Raji (cell line): ENCODE results near the gene DPY30.

Source experiments
- POLR2A ChIP-seq: IDR thresholded peaks from 2 replicates; pipeline ENCODE4 v1.6.1; 2011; ENCODE audit warnings: low read depth, low read length, control low read depth; ENCODE audit not compliant: insufficient read depth

DPY30 gene

GRCh38 chr2:31986906-31987305 lies 52.7 kb downstream of the DPY30 start:
- no peak for TF ChIP-seq POLR2A

- no peak for TF ChIP-seq POLR2A
These were observed 55.7 kb downstream of the DPY30 start for GRCh38 chr2:31983762-31984467.

GRCh38 chr2:31980674-31981356 lies 58.8 kb downstream of the DPY30 start:
- no peak for TF ChIP-seq POLR2A

DNA sequence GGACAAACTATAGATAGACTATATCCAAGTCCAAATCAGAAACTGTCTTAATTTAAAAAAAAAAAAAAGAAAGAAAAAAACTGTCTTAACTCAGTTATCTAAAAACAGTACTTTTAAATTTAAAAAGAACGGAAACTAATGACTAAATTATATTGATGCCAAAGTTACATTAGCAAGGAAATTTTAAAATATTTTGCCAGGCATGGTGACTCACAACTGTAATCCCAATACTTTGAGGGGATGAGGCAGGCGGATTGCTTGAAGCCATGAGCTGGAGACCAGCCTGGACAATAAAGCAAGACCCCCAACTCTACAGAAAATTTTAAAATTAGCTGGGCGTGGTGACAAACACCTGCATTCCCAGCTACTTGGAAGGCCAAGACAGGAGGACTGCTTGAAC lies 59.6 kb downstream of the DPY30 start:
- TF ChIP-seq POLR2A, result no peak

DNA sequence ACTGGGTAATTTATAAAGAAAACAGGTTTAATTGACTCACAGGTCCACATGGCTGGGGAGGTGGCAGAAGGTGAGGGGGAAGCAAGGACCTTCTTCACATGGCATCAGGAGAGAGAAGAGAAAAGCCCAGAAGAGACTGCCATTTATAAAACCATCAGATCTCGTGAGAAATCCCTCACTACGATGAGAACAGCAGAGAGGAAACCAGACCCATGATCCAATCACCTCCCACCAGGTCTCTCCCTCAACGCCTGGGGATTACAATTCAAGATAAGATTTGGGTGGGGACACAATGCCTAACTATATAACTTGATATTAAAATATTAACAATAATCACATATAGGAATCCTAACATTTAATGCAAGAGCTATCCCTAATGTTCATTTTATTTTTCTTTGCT lies 60.6 kb downstream of the DPY30 start:
- no peak for TF ChIP-seq POLR2A

DNA sequence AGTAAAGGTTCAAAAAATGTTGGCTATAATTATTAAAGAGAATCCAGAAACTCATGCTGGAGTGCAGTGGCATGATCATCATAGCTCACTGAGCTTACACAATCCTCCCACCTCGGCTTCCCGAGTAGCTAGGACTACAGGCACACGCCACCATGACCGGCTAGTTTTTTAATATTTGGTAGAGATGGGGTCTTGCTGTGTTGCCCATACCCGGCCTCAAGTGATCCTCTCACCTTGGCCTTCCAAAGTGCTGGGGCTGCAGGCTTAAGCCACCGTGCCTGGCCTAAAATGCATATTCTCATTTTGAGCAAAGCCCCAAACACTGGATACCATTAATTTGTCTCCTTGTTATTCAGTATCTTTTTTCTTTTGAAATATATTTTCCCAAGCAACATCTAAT lies 61.2 kb downstream of the DPY30 start:
- no peak for TF ChIP-seq POLR2A
